Activated T-cell treated with anti-CD3 and anti-CD28 coated beads, Interleukin-2, amount 50 U/mL, for 48 hours (primary cell): ENCODE measurements around the gene OR2A12.
"Not testable (repeated sequence)": the region's sequence is repeated elsewhere in the genome, so short reads cannot be mapped to it uniquely, and the experiment has no call there.

Experiments
- DNase-seq, 2 experiments: peaks; one replicate each; pipeline ENCODE4 v3.0.0-alpha.2; 2020

Gene OR2A12

GRCh38 chr7:144122876-144123275, 36.8 kb downstream of the OR2A12 start, which contains the start of gene OR2A14:
Gene OR2A14 (plus strand): TSS chr7:144123176. CDS start chr7:144129113, 5,937 bp downstream.
- DNase-seq = no peak

- DNase-seq = peak; percentile 92 to 95
Observed at GRCh38 chr7:144127714-144128334, 41.7 kb downstream of the OR2A12 start.

- DNase-seq = not testable (repeated sequence)
Observed at GRCh38 chr7:144129601-144130000, 43.5 kb downstream of the OR2A12 start.

GRCh38 chr7:144130730-144131129, 44.7 kb downstream of the OR2A12 start:
- DNase-seq = no peak

GRCh38 chr7:144132262-144132661, 46.2 kb downstream of the OR2A12 start:
- DNase-seq = no peak

- DNase-seq = no peak
Observed at GRCh38 chr7:144133307-144133706, 47.2 kb downstream of the OR2A12 start.

GRCh38 chr7:144134116-144134515, 48.0 kb downstream of the OR2A12 start:
- DNase-seq = no peak

- DNase-seq = no peak
Observed at GRCh38 chr7:144137501-144137900, 51.4 kb downstream of the OR2A12 start.

GRCh38 chr7:144142187-144142586, 56.1 kb downstream of the OR2A12 start:
- DNase-seq = no peak

GRCh38 chr7:144144426-144144825, 58.3 kb downstream of the OR2A12 start:
- DNase-seq = no peak

- no peak for DNase-seq
Observed at GRCh38 chr7:144148224-144148827, 62.2 kb downstream of the OR2A12 start.
